Measurements from ENCODE around the gene TIMM8B. TPM values are rescaled to one million over a fixed set of nuclear protein-coding genes. Genes with fewer than 3 reads are reported as not detected.

The TIMM8B gene
- total and polyA plus RNA-seq, 9 of the 15 experiments (the other 6 are each of a cell fraction or from before 2014, with no cell fraction given): 95.8 to 338 (median 145) TPM

- no peak for TF ChIP-seq DEAF1 (CRISPR knock-in tag; IDR thresholded peaks at IDR 0.05)
- no peak for TF ChIP-seq XRCC3 (IDR thresholded peaks at IDR 0.05)
- no peak for TF ChIP-seq CHD4 (IDR thresholded peaks at IDR 0.05; ENCODE audit: insufficient read depth, insufficient replicate concordance, low read depth, low read length, poor library complexity, severe bottlenecking)
- TF ChIP-seq ZNF785 (CRISPR knock-in tag; IDR thresholded peaks at IDR 0.05): no peak
- TF ChIP-seq EGR1 (conservative IDR thresholded peaks at IDR 0.05): no peak
- TF ChIP-seq ZNF764 (CRISPR knock-in tag; IDR thresholded peaks at IDR 0.05; ENCODE audit: low read depth): no peak
- TF ChIP-seq MNT (conservative IDR thresholded peaks at IDR 0.05): no peak
- TF ChIP-seq POLR2B (IDR thresholded peaks at IDR 0.05; ENCODE audit: low read depth, partially characterized antibody): no peak
- no peak for TF ChIP-seq ATF1 (CRISPR knock-in tag; IDR thresholded peaks at IDR 0.05)
- TF ChIP-seq ATF1 (tag; IDR thresholded peaks at IDR 0.05): no peak
- TF ChIP-seq, protein P1, sequence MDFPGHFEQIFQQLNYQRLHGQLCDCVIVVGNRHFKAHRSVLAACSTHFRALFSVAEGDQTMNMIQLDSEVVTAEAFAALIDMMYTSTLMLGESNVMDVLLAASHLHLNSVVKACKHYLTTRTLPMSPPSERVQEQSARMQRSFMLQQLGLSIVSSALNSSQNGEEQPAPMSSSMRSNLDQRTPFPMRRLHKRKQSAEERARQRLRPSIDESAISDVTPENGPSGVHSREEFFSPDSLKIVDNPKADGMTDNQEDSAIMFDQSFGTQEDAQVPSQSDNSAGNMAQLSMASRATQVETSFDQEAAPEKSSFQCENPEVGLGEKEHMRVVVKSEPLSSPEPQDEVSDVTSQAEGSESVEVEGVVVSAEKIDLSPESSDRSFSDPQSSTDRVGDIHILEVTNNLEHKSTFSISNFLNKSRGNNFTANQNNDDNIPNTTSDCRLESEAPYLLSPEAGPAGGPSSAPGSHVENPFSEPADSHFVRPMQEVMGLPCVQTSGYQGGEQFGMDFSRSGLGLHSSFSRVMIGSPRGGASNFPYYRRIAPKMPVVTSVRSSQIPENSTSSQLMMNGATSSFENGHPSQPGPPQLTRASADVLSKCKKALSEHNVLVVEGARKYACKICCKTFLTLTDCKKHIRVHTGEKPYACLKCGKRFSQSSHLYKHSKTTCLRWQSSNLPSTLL (IDR thresholded peaks at IDR 0.05): no peak
- TF ChIP-seq ZNF384 (IDR thresholded peaks at IDR 0.05; ENCODE audit: low read depth, low read length): no peak
- TF ChIP-seq, protein P2, sequence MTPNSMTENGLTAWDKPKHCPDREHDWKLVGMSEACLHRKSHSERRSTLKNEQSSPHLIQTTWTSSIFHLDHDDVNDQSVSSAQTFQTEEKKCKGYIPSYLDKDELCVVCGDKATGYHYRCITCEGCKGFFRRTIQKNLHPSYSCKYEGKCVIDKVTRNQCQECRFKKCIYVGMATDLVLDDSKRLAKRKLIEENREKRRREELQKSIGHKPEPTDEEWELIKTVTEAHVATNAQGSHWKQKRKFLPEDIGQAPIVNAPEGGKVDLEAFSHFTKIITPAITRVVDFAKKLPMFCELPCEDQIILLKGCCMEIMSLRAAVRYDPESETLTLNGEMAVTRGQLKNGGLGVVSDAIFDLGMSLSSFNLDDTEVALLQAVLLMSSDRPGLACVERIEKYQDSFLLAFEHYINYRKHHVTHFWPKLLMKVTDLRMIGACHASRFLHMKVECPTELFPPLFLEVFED (CRISPR knock-in tag; conservative IDR thresholded peaks at IDR 0.05): no peak
- no peak for TF ChIP-seq GTF2A2 (tag; IDR thresholded peaks at IDR 0.05)
- TF ChIP-seq FOXK2 (conservative IDR thresholded peaks at IDR 0.05 in 1 of 2, IDR thresholded peaks at IDR 0.05 in 1 of 2; ENCODE audit: low read depth in 2 of 2): no peak
- no peak for TF ChIP-seq ZNF77 (CRISPR knock-in tag; IDR thresholded peaks at IDR 0.05)
- TF ChIP-seq, protein P3, sequence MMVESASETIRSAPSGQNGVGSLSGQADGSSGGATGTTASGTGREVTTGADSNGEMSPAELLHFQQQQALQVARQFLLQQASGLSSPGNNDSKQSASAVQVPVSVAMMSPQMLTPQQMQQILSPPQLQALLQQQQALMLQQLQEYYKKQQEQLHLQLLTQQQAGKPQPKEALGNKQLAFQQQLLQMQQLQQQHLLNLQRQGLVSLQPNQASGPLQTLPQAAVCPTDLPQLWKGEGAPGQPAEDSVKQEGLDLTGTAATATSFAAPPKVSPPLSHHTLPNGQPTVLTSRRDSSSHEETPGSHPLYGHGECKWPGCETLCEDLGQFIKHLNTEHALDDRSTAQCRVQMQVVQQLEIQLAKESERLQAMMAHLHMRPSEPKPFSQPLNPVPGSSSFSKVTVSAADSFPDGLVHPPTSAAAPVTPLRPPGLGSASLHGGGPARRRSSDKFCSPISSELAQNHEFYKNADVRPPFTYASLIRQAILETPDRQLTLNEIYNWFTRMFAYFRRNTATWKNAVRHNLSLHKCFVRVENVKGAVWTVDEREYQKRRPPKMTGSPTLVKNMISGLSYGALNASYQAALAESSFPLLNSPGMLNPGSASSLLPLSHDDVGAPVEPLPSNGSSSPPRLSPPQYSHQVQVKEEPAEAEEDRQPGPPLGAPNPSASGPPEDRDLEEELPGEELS (CRISPR knock-in tag; IDR thresholded peaks at IDR 0.05; ENCODE audit: borderline replicate concordance): no peak
- no peak for TF ChIP-seq MTA3 (IDR thresholded peaks at IDR 0.05; ENCODE audit: borderline replicate concordance)
- no peak for TF ChIP-seq HIVEP1 (CRISPR knock-in tag; IDR thresholded peaks at IDR 0.05)
- TF ChIP-seq PTTG1 (tag; IDR thresholded peaks at IDR 0.05; ENCODE audit: low read depth): no peak
These were observed 44.2 kb downstream of the TIMM8B start (continued) for GRCh38 chr11:112042161-112042960.
